Measurements from ENCODE around the gene P3H1. TPM values are rescaled to one million over a fixed set of nuclear protein-coding genes. Genes with fewer than 3 reads are reported as not detected.

Gene P3H1
- total and polyA plus RNA-seq, 2 experiments from 2014 or later = 51.1 to 75.1 TPM

DNA sequence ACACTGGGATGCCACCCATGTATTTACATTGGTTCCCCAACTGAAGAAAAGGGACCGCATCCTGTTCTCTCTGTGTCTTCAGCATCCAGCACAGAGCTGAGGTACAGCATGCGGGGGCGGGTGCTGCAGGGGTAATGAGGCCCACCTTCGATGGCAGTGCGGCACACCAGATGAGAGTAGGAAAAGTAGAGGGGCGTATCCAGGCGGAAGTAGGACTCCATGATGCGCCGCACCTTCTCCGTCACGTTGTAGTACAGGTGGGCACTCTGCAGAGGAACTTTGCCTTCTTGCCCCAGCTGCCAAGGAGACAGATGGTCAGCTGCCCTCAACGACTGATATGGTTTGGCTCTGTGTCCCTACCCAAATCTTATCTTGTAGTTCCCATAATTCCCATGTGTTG is 16.8 kb downstream of the P3H1 start (continued):
- no peak for TF ChIP-seq CREB1 (CRISPR knock-in tag; IDR thresholded peaks at IDR 0.05; ENCODE audit: low read depth)

DNA sequence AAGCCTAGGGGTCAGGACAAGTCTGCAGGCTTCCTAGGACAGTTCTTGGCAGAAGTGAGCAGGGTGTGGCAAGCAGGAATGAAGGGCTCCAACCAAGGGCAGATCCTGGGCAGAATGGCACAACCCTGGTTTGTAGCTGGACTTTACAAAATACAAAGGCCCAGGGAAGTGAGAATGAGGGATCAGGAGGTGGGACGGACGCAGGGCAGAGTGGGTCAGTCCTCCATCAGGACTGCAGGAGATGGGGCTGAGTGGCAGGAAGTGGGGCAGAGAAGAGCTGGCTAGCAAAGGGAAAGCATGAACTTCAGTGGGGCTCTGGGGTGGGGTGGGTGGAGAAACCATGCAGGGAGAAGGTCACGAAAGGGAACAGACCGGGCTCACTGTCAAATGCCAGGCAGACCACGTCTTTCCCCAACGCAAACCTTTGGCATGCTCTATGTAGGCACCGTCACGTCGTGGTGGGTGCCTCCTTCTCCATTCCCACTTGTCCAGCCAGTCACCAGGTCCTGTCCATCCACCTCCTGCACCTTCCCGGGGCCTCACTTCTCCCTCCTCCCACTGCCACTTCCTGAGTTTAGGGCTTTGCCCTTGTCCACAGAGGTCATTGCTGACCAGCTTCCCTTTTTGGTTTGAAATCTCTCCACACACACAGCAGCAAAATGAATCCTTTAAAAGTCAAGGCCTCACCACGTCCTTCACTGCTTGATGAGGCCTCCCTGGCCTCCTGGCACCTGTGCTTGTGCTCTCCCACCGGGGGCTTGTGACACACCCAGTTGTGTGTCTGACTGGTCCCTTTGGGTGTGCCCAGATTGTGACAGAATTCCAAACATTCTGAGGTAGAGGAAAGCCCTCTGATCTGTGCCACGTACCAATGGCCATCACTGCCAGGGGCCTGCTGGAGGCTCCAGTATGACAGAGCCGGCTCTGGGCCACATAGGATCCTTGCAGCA is 18.1 kb downstream of the P3H1 start:
- Histone ChIP-seq H3K4me2 (no peak overlapping the region), H3K9me2 (ENCODE audit: insufficient read depth) (no peaks in the 10 kb centered on the region), H3K4me3 (no peak overlapping the region), H2AFZ (no peak overlapping the region), H3K27ac (ENCODE audit: low read depth) (no peak overlapping the region), H3K79me2 (replicated peaks; ENCODE audit: insufficient read depth) (no peaks in the 10 kb centered on the region), H3K27me3 (ENCODE audit: insufficient read depth) (no peaks in the 10 kb centered on the region), H3K36me3 (ENCODE audit: insufficient read depth) (peaks cover 27% of the 10 kb centered on the region), H3K4me1 (ENCODE audit: insufficient read depth) (no peaks in the 10 kb centered on the region), H3F3A (replicated peaks; ENCODE audit: low read depth) (0 out of 2 replicates have a peak, but pooled peaks cover 3% of the 10 kb centered on the region), H4K20me1 (replicated peaks; ENCODE audit: insufficient read depth) (no peaks in the 10 kb centered on the region)
- TF ChIP-seq POLR2AphosphoS5 (IDR thresholded peaks at IDR 0.05; ENCODE audit: low read depth) (no peak), ETS1 (IDR thresholded peaks at IDR 0.05) (no peak)
- TF ChIP-seq, protein P1, sequence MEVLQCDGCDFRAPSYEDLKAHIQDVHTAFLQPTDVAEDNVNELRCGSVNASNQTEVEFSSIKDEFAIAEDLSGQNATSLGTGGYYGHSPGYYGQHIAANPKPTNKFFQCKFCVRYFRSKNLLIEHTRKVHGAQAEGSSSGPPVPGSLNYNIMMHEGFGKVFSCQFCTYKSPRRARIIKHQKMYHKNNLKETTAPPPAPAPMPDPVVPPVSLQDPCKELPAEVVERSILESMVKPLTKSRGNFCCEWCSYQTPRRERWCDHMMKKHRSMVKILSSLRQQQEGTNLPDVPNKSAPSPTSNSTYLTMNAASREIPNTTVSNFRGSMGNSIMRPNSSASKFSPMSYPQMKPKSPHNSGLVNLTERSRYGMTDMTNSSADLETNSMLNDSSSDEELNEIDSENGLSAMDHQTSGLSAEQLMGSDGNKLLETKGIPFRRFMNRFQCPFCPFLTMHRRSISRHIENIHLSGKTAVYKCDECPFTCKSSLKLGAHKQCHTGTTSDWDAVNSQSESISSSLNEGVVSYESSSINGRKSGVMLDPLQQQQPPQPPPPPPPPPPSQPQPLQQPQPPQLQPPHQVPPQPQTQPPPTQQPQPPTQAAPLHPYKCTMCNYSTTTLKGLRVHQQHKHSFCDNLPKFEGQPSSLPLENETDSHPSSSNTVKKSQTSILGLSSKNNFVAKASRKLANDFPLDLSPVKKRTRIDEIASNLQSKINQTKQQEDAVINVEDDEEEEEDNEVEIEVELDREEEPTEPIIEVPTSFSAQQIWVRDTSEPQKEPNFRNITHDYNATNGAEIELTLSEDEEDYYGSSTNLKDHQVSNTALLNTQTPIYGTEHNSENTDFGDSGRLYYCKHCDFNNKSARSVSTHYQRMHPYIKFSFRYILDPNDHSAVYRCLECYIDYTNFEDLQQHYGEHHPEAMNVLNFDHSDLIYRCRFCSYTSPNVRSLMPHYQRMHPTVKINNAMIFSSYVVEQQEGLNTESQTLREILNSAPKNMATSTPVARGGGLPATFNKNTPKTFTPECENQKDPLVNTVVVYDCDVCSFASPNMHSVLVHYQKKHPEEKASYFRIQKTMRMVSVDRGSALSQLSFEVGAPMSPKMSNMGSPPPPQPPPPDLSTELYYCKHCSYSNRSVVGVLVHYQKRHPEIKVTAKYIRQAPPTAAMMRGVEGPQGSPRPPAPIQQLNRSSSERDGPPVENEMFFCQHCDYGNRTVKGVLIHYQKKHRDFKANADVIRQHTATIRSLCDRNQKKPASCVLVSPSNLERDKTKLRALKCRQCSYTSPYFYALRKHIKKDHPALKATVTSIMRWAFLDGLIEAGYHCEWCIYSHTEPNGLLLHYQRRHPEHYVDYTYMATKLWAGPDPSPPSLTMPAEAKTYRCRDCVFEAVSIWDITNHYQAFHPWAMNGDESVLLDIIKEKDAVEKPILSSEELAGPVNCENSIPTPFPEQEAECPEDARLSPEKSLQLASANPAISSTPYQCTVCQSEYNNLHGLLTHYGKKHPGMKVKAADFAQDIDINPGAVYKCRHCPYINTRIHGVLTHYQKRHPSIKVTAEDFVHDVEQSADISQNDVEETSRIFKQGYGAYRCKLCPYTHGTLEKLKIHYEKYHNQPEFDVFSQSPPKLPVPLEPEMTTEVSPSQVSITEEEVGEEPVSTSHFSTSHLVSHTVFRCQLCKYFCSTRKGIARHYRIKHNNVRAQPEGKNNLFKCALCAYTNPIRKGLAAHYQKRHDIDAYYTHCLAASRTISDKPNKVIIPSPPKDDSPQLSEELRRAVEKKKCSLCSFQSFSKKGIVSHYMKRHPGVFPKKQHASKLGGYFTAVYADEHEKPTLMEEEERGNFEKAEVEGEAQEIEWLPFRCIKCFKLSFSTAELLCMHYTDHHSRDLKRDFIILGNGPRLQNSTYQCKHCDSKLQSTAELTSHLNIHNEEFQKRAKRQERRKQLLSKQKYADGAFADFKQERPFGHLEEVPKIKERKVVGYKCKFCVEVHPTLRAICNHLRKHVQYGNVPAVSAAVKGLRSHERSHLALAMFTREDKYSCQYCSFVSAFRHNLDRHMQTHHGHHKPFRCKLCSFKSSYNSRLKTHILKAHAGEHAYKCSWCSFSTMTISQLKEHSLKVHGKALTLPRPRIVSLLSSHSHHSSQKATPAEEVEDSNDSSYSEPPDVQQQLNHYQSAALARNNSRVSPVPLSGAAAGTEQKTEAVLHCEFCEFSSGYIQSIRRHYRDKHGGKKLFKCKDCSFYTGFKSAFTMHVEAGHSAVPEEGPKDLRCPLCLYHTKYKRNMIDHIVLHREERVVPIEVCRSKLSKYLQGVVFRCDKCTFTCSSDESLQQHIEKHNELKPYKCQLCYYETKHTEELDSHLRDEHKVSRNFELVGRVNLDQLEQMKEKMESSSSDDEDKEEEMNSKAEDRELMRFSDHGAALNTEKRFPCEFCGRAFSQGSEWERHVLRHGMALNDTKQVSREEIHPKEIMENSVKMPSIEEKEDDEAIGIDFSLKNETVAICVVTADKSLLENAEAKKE (CRISPR knock-in tag; IDR thresholded peaks at IDR 0.05) = no peak
- H3K4me3 Mint-ChIP-seq = no peak overlapping the region
- peaks cover 17% of the 10 kb centered on the region for H3K27me3 Mint-ChIP-seq (ENCODE audit: insufficient read depth, low read depth, poor library complexity)
- DNase-seq (ENCODE audit: low spot score) (no peak), ATAC-seq (no peak)
- H3K36me3 Mint-ChIP-seq (ENCODE audit: low read depth) = peaks cover 57% of the 10 kb centered on the region
- peaks cover under 1% of the 10 kb centered on the region; the same call in 2 of the 3 replicates for H3K4me1 Mint-ChIP-seq
- peaks cover 15% of the 10 kb centered on the region for H3K9me3 Mint-ChIP-seq
- H3K27ac Mint-ChIP-seq = no peak overlapping the region
